ENCODE results near the gene MDFI.

DNA sequence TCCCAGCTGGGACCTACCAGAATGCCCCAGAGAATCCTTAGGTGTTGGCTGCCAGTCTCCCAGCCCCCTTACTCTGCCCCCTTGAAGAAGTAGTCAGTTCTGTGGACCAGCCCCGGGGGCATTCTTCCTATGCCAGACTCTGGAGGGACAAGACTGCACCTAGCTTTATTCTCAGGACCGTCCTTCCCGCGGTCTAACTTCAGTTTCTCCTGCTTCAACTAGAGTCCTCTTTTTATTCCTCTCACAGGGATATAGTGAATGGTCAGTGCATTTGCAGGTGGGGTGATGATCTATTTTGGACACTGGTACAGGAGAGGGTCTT, 35.9 kb upstream of the MDFI start:
- TF ChIP-seq EZH2phosphoT487 (IDR thresholded peaks at IDR 0.05; ENCODE audit: unreplicated experiment): no peak
- TF ChIP-seq, protein P1, sequence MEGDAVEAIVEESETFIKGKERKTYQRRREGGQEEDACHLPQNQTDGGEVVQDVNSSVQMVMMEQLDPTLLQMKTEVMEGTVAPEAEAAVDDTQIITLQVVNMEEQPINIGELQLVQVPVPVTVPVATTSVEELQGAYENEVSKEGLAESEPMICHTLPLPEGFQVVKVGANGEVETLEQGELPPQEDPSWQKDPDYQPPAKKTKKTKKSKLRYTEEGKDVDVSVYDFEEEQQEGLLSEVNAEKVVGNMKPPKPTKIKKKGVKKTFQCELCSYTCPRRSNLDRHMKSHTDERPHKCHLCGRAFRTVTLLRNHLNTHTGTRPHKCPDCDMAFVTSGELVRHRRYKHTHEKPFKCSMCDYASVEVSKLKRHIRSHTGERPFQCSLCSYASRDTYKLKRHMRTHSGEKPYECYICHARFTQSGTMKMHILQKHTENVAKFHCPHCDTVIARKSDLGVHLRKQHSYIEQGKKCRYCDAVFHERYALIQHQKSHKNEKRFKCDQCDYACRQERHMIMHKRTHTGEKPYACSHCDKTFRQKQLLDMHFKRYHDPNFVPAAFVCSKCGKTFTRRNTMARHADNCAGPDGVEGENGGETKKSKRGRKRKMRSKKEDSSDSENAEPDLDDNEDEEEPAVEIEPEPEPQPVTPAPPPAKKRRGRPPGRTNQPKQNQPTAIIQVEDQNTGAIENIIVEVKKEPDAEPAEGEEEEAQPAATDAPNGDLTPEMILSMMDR (conservative IDR thresholded peaks at IDR 0.05; ENCODE audit: low read depth in 2 of 2): no peak
- TF ChIP-seq POLR2AphosphoS5 (IDR thresholded peaks at IDR 0.05; ENCODE audit: low read depth): no peak
